ENCODE data around the gene AFAP1. TPM values are rescaled to one million over a fixed set of nuclear protein-coding genes. Genes with fewer than 3 reads are reported as not detected.

The AFAP1 gene
- total RNA-seq, 4 donors from 2014 or later = 8.2 to 22.3 (median 15.2) TPM

DNA sequence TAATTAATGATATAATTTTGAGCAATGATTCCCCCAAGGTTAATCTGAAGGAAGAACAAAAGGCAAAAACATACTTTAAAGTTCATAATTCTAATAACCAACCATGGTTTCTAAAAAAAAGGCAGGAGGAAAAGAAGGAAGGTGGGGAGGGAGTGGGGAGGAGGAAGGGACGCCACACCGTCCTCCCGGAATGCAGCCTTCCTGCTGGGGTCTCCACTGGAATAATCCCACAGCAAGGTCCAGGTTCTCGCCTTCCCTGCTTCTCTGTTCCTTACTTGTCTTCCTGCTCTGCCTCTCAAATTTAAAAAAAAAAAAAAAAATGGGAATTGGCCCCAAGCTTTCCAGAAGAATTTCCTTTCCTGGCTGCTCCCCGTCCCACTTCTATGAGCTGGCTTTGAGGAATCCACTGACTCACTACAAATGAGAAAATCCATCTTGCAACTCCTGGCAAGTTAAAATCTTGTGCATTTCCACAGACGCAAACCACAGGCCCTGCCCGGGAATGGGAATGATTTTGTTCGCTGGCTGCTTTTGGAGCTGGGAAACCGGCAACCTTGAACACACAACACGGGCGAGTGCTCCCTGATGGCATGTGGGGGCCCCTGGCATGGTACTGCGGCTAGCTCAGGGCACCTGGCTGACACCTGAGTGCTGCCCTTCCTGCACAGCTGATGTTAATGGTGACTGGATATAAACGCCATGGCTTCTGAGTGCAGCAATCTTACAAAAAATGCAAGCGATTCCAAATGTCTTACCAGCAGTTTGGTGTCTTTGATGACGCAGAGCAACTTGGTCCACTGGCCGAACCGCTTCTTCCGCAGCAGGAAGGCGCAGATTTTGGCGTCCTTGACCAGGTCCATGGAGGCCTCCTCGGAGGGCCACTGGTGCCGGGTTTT lies 97.0 kb downstream of the AFAP1 start:
- DNase-seq (ENCODE audit: low spot score in 2 of 2) = peak; percentile 50 to 89
- intact Hi-C loops (cut with DNase I; ENCODE audit: low total_unique reads) = no loop called here
- TF ChIP-seq, protein P1, sequence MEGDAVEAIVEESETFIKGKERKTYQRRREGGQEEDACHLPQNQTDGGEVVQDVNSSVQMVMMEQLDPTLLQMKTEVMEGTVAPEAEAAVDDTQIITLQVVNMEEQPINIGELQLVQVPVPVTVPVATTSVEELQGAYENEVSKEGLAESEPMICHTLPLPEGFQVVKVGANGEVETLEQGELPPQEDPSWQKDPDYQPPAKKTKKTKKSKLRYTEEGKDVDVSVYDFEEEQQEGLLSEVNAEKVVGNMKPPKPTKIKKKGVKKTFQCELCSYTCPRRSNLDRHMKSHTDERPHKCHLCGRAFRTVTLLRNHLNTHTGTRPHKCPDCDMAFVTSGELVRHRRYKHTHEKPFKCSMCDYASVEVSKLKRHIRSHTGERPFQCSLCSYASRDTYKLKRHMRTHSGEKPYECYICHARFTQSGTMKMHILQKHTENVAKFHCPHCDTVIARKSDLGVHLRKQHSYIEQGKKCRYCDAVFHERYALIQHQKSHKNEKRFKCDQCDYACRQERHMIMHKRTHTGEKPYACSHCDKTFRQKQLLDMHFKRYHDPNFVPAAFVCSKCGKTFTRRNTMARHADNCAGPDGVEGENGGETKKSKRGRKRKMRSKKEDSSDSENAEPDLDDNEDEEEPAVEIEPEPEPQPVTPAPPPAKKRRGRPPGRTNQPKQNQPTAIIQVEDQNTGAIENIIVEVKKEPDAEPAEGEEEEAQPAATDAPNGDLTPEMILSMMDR (IDR thresholded peaks at IDR 0.05) = no peak
- no peak for TF ChIP-seq POLR2A (IDR thresholded peaks at IDR 0.05)
- no peak overlapping the region for H3K4me3 ChIP-seq (ENCODE audit: low read depth, poor library complexity, severe bottlenecking)
- 49 to 52% methylated on average over 22 of the region's 22 CpGs for WGBS, 2 donors

DNA sequence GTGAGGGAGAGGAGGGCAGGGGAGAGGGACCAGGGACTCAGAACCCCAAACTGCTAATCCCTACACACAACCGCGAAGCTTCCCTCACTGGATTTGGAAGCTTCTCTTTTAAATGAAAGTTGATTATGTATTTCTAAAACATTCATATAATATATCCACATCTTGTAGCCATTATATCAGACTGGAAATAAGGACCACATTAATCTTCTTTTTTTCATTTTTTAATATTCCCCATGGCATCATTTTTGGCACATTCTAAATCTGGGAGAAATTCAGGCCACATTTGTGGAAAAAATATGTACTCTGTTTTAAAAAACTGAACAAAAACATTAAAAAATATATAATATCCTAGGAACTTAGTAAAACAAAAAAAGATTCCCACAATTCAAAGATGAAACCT lies 97.8 kb downstream of the AFAP1 start:
- intact Hi-C loops (cut with DNase I; ENCODE audit: low total_unique reads) = no loop called here
- 71 to 80% methylated on average over 2 of the region's 2 CpGs for WGBS, 2 donors
- no peak overlapping the region for H3K4me3 ChIP-seq (ENCODE audit: low read depth, poor library complexity, severe bottlenecking)
- TF ChIP-seq, protein P1 (IDR thresholded peaks at IDR 0.05) = no peak
- no peak for TF ChIP-seq POLR2A (IDR thresholded peaks at IDR 0.05)
- no peak for DNase-seq (ENCODE audit: low spot score in 2 of 2)

DNA sequence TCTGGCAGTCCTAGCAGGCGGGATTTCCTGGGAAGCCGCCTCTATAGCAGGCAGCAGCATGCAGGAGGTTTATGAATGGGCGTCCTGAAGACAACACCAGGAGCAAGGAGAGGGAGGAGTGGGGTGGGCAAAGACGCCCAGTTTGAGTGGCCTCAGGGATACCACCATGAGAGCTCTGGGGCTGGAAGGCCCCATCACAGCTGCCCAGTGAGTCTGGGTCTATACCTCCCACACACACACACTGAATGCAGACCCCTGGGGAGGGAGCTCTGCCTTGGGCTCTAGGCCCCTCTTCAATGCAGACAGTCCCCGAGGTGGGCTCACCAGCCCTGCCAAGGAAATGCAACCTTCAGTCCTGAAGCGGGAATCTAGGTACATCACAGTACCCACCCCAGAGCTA lies 98.6 kb downstream of the AFAP1 start:
- WGBS, 2 donors = 69 to 74% methylated on average over 6 of the region's 6 CpGs
- TF ChIP-seq, protein P1 (IDR thresholded peaks at IDR 0.05) = no peak
- TF ChIP-seq POLR2A (IDR thresholded peaks at IDR 0.05) = no peak
- no peak overlapping the region for H3K4me3 ChIP-seq (ENCODE audit: low read depth, poor library complexity, severe bottlenecking)
- DNase-seq (ENCODE audit: low spot score in 2 of 2) = no peak
- intact Hi-C loops (cut with DNase I; ENCODE audit: low total_unique reads) = no loop called here

DNA sequence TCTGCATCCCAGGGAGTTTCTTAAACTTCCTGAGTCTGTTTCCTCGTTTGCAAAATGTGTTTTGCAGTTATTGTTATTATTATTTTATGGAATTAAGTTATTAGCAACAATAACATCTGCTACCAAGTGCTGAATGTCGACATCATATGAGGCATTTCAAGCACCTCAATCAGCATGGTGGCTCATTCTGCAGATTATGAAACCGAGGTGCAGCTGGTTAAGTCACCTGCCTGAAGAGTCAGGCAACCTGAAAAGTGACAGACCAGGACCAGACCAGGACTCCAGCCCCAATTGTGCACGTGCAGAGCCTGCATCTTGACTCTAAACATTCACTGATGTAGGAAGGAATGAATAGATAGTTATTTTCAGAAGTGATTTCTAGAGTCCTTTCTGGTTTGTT lies 99.8 kb downstream of the AFAP1 start:
- no peak for DNase-seq (ENCODE audit: low spot score in 2 of 2)
- 73 to 76% methylated on average over 4 of the region's 4 CpGs for WGBS, 2 donors
- intact Hi-C loops (cut with DNase I; ENCODE audit: low total_unique reads) = no loop called here
- no peak overlapping the region for H3K4me3 ChIP-seq (ENCODE audit: low read depth, poor library complexity, severe bottlenecking)
- TF ChIP-seq, protein P1 (IDR thresholded peaks at IDR 0.05) = no peak
- TF ChIP-seq POLR2A (IDR thresholded peaks at IDR 0.05) = no peak

DNA sequence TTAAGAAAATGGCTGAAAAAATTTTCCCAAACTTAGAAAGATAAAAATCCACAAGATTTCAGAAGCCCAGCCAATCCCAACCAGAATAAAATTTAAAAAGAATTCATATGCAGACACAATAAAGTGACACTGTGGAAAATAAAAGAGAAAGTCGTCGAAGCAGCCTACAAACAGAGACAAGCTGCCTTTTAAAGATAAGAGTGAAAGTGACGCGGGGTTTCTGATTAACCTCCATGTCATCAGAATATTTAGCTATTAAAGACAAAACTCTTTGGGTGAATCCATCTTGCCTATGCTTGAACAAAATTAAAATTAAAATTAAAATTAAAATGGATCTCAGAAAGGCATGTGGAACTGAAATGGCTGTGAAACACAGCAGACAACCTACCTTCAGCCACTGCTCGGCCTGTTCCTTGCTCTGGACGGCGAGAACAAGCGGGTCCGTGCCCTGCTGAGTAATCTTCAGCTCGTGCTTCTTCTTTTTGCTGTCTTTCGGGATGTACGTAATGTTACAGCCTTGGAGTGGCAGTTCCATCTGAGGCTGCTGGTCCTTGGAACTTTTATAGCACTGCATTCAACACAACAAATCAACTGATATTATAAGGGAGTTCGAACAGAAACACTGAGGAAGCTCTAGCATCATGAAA lies 101.4 kb downstream of the AFAP1 start:
- intact Hi-C loops (cut with DNase I; ENCODE audit: low total_unique reads) = no loop called here
- TF ChIP-seq, protein P1 (IDR thresholded peaks at IDR 0.05) = no peak
- TF ChIP-seq POLR2A (IDR thresholded peaks at IDR 0.05) = no peak
- H3K4me3 ChIP-seq (ENCODE audit: low read depth, poor library complexity, severe bottlenecking) = no peak overlapping the region
- no peak for DNase-seq (ENCODE audit: low spot score in 2 of 2)
- 94 to 95% methylated on average over 13 of the region's 13 CpGs for WGBS, 2 donors

Data from lower leg skin (tissue), 4 donors.